Nephron (organoid): ENCODE results near the gene MMP24OS.

Experiments used
- H3K27ac Mint-ChIP-seq, 3 experiments: 2 replicates each; pipeline ENCODE4 v1.8.0; 2020; ENCODE audit warnings: mixed read lengths in 3 of 3, mild to moderate bottlenecking in 2 of 3, moderate library complexity in 1 of 3
- H3K27me3 Mint-ChIP-seq: 2 replicates; pipeline ENCODE4 v1.8.0; 2021; ENCODE audit warnings: low read depth, mild to moderate bottlenecking, moderate library complexity, mixed read lengths
- H3K36me3 Mint-ChIP-seq: 2 replicates; pipeline ENCODE4 v1.8.0; 2020; ENCODE audit warnings: low read depth, mixed read lengths
- H3K4me1 Mint-ChIP-seq: 2 replicates; pipeline ENCODE4 v1.8.0; 2020; ENCODE audit warnings: mixed read lengths
- H3K4me3 Mint-ChIP-seq, 3 experiments: 2 replicates each; pipeline ENCODE4 v1.8.0; 2020; ENCODE audit warnings: mild to moderate bottlenecking in 3 of 3, mixed read lengths in 3 of 3, moderate library complexity in 2 of 3
- H3K9me3 Mint-ChIP-seq: 2 replicates; pipeline ENCODE4 v1.8.0; 2020; ENCODE audit warnings: mixed read lengths
- TF ChIP-seq, protein P1 (sequence below), 3 experiments: fragments of 200-600 bp; sonication (generic); IDR thresholded peaks; one replicate each; pipeline ENCODE4 v1.5.0; 2021; ENCODE audit warnings: antibody characterized with exemption in 3 of 3; ENCODE audit not compliant: unreplicated experiment in 3 of 3

MMP24OS gene

DNA sequence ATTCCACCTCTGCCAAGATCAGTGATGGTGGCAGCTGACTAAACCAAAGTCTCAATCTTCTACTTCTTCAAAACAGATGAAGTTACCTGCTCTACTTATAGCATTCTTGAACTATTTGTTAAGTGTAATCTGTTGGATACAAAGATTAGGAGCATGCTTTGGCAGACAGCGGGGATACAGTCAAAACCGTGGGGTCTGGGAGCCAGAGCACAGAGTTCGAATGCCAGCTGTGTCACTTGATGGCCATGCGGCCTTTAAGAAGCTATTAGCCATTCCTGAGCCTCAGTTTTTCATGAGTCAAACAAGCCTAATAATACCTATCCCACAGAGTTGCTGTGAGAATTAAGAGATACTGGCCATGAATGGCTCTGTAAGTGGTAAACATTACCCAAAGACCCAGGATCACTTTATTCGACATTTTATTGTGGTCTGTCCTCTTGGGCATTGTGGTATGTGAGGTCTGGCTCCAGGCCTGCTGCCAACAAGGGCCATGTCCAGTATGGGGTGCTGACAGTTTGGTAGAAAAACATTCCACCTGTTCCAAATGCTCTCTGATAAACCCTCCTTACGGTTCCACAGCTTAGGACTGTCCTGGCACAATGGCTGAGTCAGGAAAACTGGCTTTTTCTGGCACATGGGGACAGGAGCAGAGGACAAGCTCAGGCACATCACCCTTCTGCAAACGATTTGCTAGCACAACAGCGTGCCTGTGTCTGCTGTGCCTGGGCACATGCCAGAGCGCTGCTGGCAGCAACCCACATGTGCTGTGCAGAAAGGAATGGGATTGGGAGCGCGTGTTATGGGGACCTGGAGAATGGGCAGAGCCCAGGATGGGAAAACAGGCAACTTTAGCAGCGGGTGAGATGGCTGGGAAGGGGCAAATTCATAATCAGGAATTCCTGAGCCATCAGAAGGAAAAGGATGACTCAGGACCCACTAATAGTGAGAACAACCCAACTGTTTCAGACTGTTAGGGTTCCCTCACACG is 30.0 kb upstream of the MMP24OS start:
- H3K4me3 Mint-ChIP-seq: no peak overlapping the region
- TF ChIP-seq, protein P1, sequence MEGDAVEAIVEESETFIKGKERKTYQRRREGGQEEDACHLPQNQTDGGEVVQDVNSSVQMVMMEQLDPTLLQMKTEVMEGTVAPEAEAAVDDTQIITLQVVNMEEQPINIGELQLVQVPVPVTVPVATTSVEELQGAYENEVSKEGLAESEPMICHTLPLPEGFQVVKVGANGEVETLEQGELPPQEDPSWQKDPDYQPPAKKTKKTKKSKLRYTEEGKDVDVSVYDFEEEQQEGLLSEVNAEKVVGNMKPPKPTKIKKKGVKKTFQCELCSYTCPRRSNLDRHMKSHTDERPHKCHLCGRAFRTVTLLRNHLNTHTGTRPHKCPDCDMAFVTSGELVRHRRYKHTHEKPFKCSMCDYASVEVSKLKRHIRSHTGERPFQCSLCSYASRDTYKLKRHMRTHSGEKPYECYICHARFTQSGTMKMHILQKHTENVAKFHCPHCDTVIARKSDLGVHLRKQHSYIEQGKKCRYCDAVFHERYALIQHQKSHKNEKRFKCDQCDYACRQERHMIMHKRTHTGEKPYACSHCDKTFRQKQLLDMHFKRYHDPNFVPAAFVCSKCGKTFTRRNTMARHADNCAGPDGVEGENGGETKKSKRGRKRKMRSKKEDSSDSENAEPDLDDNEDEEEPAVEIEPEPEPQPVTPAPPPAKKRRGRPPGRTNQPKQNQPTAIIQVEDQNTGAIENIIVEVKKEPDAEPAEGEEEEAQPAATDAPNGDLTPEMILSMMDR (IDR thresholded peaks at IDR 0.05; ENCODE audit: unreplicated experiment in 3 of 3): no peak
- peaks cover 22% of the 10 kb centered on the region for H3K36me3 Mint-ChIP-seq
- no peak overlapping the region for H3K27ac Mint-ChIP-seq
- H3K4me1 Mint-ChIP-seq: no peaks in the 10 kb centered on the region
- no peaks in the 10 kb centered on the region for H3K27me3 Mint-ChIP-seq
- H3K9me3 Mint-ChIP-seq: no peaks in the 10 kb centered on the region

DNA sequence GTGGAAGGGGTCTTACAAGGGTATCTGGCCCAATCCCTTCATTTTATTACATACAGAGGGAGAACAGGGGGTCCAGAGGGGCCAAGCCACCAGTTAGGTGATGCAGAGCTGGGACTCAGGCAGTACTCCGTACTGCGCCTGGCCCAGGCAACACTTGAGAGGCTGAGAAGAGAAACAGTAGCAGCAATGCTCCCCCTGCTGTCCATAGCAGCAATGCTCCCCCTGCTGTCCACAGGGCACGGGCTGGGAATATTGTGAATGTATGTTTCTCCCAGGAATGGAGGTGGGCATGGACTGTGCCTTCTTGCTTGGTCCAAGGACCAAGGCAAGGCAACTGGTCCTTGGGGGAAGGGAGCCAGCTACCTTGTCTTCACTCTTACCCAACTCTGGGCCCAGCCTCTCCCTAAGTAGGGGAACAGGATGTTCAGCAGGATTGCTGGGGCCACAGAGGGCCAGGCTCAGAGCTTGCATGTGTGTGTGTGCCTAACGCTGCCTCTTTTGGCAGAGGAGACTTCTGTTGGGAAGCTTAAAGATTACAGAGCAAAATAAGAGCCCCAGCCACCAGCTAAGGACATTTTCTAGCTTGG is 29.1 kb upstream of the MMP24OS start:
- no peaks in the 10 kb centered on the region for H3K27me3 Mint-ChIP-seq
- no peaks in the 10 kb centered on the region for H3K4me1 Mint-ChIP-seq
- no peak overlapping the region for H3K27ac Mint-ChIP-seq
- H3K4me3 Mint-ChIP-seq: no peak overlapping the region
- H3K36me3 Mint-ChIP-seq: peaks cover 14% of the 10 kb centered on the region
- H3K9me3 Mint-ChIP-seq: no peaks in the 10 kb centered on the region
- TF ChIP-seq, protein P1 (IDR thresholded peaks at IDR 0.05; ENCODE audit: unreplicated experiment in 3 of 3): peak; percentile 67 to 77 (median 68)

DNA sequence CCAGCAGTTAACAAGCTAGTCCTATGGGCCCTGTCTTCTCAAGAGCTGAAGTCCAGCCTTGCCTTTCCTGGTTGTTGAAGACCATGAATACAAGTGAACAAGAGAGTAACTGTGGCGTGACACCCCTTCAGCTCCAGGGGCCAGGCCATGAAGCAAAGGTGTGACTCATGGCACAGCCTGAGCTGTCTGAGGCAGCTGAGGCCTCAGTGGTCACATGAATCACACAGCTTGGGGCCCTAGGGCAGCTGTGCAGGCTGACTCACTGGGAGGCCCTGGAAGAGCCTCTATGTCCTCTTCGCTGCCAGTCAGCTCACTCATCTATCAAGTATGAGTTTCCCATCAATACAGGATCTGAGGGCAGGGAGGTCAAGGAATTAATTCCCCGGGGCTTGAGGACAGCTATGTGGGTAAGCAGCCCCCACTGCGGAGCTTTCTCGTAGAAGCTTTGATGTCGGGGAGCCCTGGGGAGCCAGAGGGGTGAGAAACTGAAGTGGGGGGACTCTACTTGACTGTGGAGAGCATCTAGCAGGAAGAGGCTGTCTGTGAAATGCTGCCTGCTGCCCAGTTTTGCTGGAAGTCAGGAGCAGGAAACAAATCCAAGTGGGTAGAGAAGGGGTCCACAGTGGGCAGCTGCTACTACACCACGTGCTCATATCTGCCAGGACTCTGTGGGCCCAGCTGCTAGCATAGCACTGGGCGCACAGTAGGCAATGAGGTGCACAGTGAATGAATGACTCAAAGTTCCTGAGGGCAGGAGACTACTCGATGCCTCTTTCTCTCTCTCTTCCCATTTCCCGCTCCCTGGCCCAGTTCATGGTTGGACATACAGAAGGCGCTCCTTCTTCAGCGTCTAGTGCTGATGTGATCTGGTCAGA is 28.0 kb upstream of the MMP24OS start:
- H3K27me3 Mint-ChIP-seq: no peaks in the 10 kb centered on the region
- H3K9me3 Mint-ChIP-seq: no peaks in the 10 kb centered on the region
- TF ChIP-seq, protein P1 (IDR thresholded peaks at IDR 0.05; ENCODE audit: unreplicated experiment in 3 of 3): no peak
- no peak overlapping the region for H3K4me3 Mint-ChIP-seq
- H3K36me3 Mint-ChIP-seq: peaks cover 8% of the 10 kb centered on the region
- H3K4me1 Mint-ChIP-seq: no peaks in the 10 kb centered on the region
- H3K27ac Mint-ChIP-seq: peak overlapping the region in 1 of 3 experiments; percentile 26

DNA sequence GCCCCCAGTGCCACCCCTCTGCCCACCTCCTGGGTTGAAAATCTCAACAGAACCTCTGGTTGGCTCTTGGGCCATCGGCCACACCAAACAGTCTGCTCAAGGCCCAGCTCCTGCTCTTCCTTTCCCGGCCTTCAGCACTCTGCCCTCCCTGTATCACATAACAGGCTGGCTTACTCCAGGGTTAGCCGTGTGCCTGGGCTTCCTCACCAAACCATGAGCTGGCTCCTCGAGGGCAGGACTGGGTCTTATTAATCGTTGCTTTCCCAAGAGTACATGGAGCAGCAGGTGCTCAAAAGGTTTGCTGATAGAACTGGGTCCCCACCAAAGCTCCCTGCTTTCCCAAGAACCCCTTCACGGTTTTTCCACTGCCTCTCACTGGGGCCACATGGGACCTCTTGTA is 27.0 kb upstream of the MMP24OS start:
- TF ChIP-seq, protein P1 (IDR thresholded peaks at IDR 0.05; ENCODE audit: unreplicated experiment in 3 of 3): no peak
- Mint-ChIP-seq H3K27me3 (no peaks in the 10 kb centered on the region), H3K9me3 (no peaks in the 10 kb centered on the region), H3K4me1 (no peaks in the 10 kb centered on the region), H3K4me3 (no peak overlapping the region), H3K36me3 (peaks cover 5% of the 10 kb centered on the region), H3K27ac (peak overlapping the region in 1 of 3 experiments; percentile 58)

DNA sequence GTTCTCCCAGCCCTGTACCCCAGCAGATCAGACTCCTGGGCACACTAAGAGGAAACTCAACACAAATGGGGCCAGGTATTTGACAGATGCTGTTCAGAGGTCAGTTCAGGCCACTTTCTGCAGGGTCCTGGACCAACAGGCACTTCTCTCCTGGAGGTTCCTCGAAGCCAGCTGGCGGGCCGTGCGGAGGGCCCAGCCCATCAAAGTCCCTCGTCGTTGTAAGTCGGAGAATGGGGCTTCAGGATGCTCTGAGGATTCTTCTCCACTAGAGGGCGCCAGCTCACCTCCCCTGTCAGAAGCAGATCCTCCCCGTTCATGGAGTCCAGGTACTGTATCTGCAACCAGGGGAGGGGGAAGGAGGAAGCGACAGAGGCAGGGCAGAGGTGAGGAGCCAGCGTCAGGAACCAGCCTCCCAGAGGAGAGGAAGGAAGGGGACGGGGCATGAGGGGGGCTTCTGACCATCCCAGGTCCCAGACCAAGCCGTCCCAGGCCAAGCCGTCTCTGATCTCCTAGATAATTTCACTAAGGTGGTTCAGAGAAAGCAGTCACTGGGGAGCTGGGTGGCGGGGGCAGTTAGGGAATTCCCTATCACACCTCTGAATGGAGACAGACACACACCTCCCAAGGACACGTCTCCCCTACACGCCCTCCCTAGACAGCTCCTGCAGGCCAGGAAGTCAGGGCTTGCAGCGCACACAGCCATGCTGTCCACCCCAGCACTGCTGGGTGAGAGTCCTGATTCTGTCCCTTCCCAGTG is 26.0 kb upstream of the MMP24OS start:
- H3K36me3 Mint-ChIP-seq: peaks cover 3% of the 10 kb centered on the region
- peaks cover 6% of the 10 kb centered on the region for H3K27me3 Mint-ChIP-seq
- H3K4me1 Mint-ChIP-seq: no peaks in the 10 kb centered on the region
- TF ChIP-seq, protein P1 (IDR thresholded peaks at IDR 0.05; ENCODE audit: unreplicated experiment in 3 of 3): peak; percentile 86 to 90 (median 88)
- no peak overlapping the region for H3K4me3 Mint-ChIP-seq
- H3K27ac Mint-ChIP-seq: peak overlapping the region in 1 of 3 experiments; percentile 44
- H3K9me3 Mint-ChIP-seq: no peaks in the 10 kb centered on the region
